ENCODE results near the gene CHSY1.

The CHSY1 gene

GRCh38 chr15:101168898-101169494 is 82.9 kb downstream of the CHSY1 start:
- peak overlapping the region; percentile 35 for H3K4me3 Mint-ChIP-seq

GRCh38 chr15:101168463-101168824 is 83.4 kb downstream of the CHSY1 start:
- DNase-seq = no peak
- peaks cover 44% of the 10 kb centered on the region for H3K4me1 Mint-ChIP-seq
- peak overlapping the region; percentile 97 for H3K27ac Mint-ChIP-seq
- peak overlapping the region; percentile 55 for H3K4me3 Mint-ChIP-seq
- H3K9me3 Mint-ChIP-seq = peaks cover 37% of the 10 kb centered on the region
- H3K27me3 Mint-ChIP-seq = no peaks in the 10 kb centered on the region
- CTCF ChIA-PET = interaction anchor here (1.1 to 1.5 kb wide), 3 partner anchors 9 to 80 kb away, joined by 3 to 6 read pairs (median 3); no protein-coding TSS in a partner anchor
- H3K36me3 Mint-ChIP-seq = peaks cover 41% of the 10 kb centered on the region

More at GRCh38 chr15:101168898-101169494, 82.9 kb downstream of the CHSY1 start:
- Mint-ChIP-seq H3K36me3 (peaks cover 39% of the 10 kb centered on the region), H3K27me3 (no peaks in the 10 kb centered on the region), H3K4me1 (peaks cover 45% of the 10 kb centered on the region), H3K27ac (peak overlapping the region; percentile 97), H3K9me3 (peaks cover 32% of the 10 kb centered on the region)
- DNase-seq = no peak
- CTCF ChIA-PET = interaction anchor here (1.1 to 1.5 kb wide), 2 partner anchors 9 to 12 kb away, joined by 3 to 6 read pairs; no protein-coding TSS in a partner anchor

- CTCF ChIA-PET = interaction anchor here (0.8 to 1.5 kb wide), 5 partner anchors 8 to 80 kb away, joined by 3 to 6 read pairs (median 3); no protein-coding TSS in a partner anchor
- H3K4me3 Mint-ChIP-seq = peak overlapping the region; percentile 55
- peak overlapping the region; percentile 97 for H3K27ac Mint-ChIP-seq
- H3K4me1 Mint-ChIP-seq = peaks cover 44% of the 10 kb centered on the region
- H3K36me3 Mint-ChIP-seq = peaks cover 37% of the 10 kb centered on the region
- peaks cover 39% of the 10 kb centered on the region for H3K9me3 Mint-ChIP-seq
- H3K27me3 Mint-ChIP-seq = no peaks in the 10 kb centered on the region
- DNase-seq = peak; percentile 88
Measured at GRCh38 chr15:101167753-101168462, 83.9 kb downstream of the CHSY1 start.

GRCh38 chr15:101167411-101167752 is 84.5 kb downstream of the CHSY1 start:
- peaks cover 39% of the 10 kb centered on the region for H3K9me3 Mint-ChIP-seq
- peaks cover 40% of the 10 kb centered on the region for H3K4me1 Mint-ChIP-seq
- no peak for DNase-seq
- CTCF ChIA-PET = interaction anchor here (0.8 to 1.2 kb wide), 3 partner anchors 15 to 81 kb away, joined by 3 to 4 read pairs (median 3); no protein-coding TSS in a partner anchor
- peaks cover 37% of the 10 kb centered on the region for H3K36me3 Mint-ChIP-seq
- H3K4me3 Mint-ChIP-seq = peak overlapping the region; percentile 55
- peak overlapping the region; percentile 97 for H3K27ac Mint-ChIP-seq
- H3K27me3 Mint-ChIP-seq = no peaks in the 10 kb centered on the region

- Mint-ChIP-seq H3K36me3 (peaks cover 40% of the 10 kb centered on the region), H3K4me1 (peaks cover 51% of the 10 kb centered on the region), H3K9me3 (peaks cover 46% of the 10 kb centered on the region), H3K4me3 (no peak overlapping the region), H3K27ac (no peak overlapping the region), H3K27me3 (no peaks in the 10 kb centered on the region)
- CTCF ChIA-PET = interaction anchor here (0.6 kb wide), 1 partner anchor 153 kb away, joined by 3 read pairs; no protein-coding TSS in a partner anchor
- no peak for DNase-seq
Measured at GRCh38 chr15:101165905-101166471, 85.9 kb downstream of the CHSY1 start.

GRCh38 chr15:101162701-101163483 is 89.0 kb downstream of the CHSY1 start:
- Mint-ChIP-seq H3K4me1 (peaks cover 44% of the 10 kb centered on the region), H3K27me3 (peaks cover 5% of the 10 kb centered on the region), H3K36me3 (peaks cover 38% of the 10 kb centered on the region), H3K27ac (no peak overlapping the region), H3K4me3 (no peak overlapping the region), H3K9me3 (peaks cover 46% of the 10 kb centered on the region)
- CTCF ChIA-PET = no interaction called here
- no peak for DNase-seq

- no peak overlapping the region for H3K27ac Mint-ChIP-seq
Measured at GRCh38 chr15:101161656-101162055, 90.2 kb downstream of the CHSY1 start.

GRCh38 chr15:101159936-101160815 is 91.7 kb downstream of the CHSY1 start:
- H3K27ac Mint-ChIP-seq = no peak overlapping the region
- H3K4me1 Mint-ChIP-seq = peaks cover 33% of the 10 kb centered on the region
- peaks cover 9% of the 10 kb centered on the region for H3K27me3 Mint-ChIP-seq
- peaks cover 23% of the 10 kb centered on the region for H3K9me3 Mint-ChIP-seq
- peaks cover 18% of the 10 kb centered on the region for H3K36me3 Mint-ChIP-seq
- no peak for DNase-seq
- CTCF ChIA-PET = interaction anchor here (0.7 to 1.1 kb wide), 2 partner anchors 8 to 10 kb away, joined by 3 read pairs; no protein-coding TSS in a partner anchor
- H3K4me3 Mint-ChIP-seq = no peak overlapping the region

More at GRCh38 chr15:101161656-101162055, 90.2 kb downstream of the CHSY1 start:
- H3K36me3 Mint-ChIP-seq = peaks cover 27% of the 10 kb centered on the region
- CTCF ChIA-PET = no interaction called here
- H3K27me3 Mint-ChIP-seq = peaks cover 5% of the 10 kb centered on the region
- H3K4me3 Mint-ChIP-seq = no peak overlapping the region
- peaks cover 36% of the 10 kb centered on the region for H3K9me3 Mint-ChIP-seq
- H3K4me1 Mint-ChIP-seq = peaks cover 33% of the 10 kb centered on the region
- DNase-seq = no peak

- no peak for DNase-seq
- CTCF ChIA-PET = interaction anchor here (1.1 kb wide), 1 partner anchor 9 kb away, joined by 3 read pairs; no protein-coding TSS in a partner anchor
- Mint-ChIP-seq H3K27me3 (peaks cover 9% of the 10 kb centered on the region), H3K4me3 (no peak overlapping the region), H3K36me3 (peaks cover 11% of the 10 kb centered on the region), H3K9me3 (peaks cover 16% of the 10 kb centered on the region), H3K4me1 (peaks cover 35% of the 10 kb centered on the region), H3K27ac (no peak overlapping the region)
Measured at GRCh38 chr15:101159096-101159935, 92.5 kb downstream of the CHSY1 start.

- DNase-seq = no peak
- CTCF ChIA-PET = no interaction called here
- Mint-ChIP-seq H3K4me3 (no peak overlapping the region), H3K4me1 (peaks cover 35% of the 10 kb centered on the region), H3K27me3 (peaks cover 9% of the 10 kb centered on the region), H3K9me3 (peaks cover 8% of the 10 kb centered on the region), H3K36me3 (peaks cover 3% of the 10 kb centered on the region), H3K27ac (no peak overlapping the region)
Measured at GRCh38 chr15:101158166-101159095, 93.4 kb downstream of the CHSY1 start.

- Mint-ChIP-seq H3K27ac (no peak overlapping the region), H3K36me3 (peaks cover 3% of the 10 kb centered on the region), H3K4me3 (no peak overlapping the region), H3K4me1 (peaks cover 37% of the 10 kb centered on the region), H3K9me3 (peaks cover 7% of the 10 kb centered on the region), H3K27me3 (peaks cover 9% of the 10 kb centered on the region)
- CTCF ChIA-PET = no interaction called here
- DNase-seq = no peak
Measured at GRCh38 chr15:101157721-101158120, 94.1 kb downstream of the CHSY1 start.
